Lung (tissue), 12 donors: ENCODE measurements around the gene STAB2. TPM values are rescaled to one million over a fixed set of nuclear protein-coding genes. Genes with fewer than 3 reads are reported as not detected.

Experiments used
- ATAC-seq: fragments of 200-7000 bp; cut with Tn5 transposase; one replicate; pipeline ENCODE4 v1.9.1; 2020; ENCODE audit warnings: moderate number of reproducible peaks; ENCODE audit not compliant: insufficient read depth, low FRiP score
- DNase-seq, 3 donors: peaks; one replicate each; pipeline ENCODE4 v3.0.0-alpha.2; 2013 to 2017
- H3K27ac ChIP-seq, 2 donors: one replicate each; pipeline ENCODE4 v1.5.1; 2013; ENCODE audit warnings: mild to moderate bottlenecking in 2 of 2, moderate library complexity in 2 of 2, control low read depth in 1 of 2, inconsistent platforms in 1 of 2, low read depth in 1 of 2, low read length in 1 of 2
- H3K27me3 ChIP-seq, 3 donors: one replicate each; pipeline ENCODE4 v1.5.1; 2013; ENCODE audit warnings: low read length in 2 of 3; ENCODE audit not compliant: control insufficient read depth in 3 of 3, insufficient read depth in 3 of 3
- H3K36me3 ChIP-seq, 4 donors: one replicate each; pipeline ENCODE4 v1.5.1; 2013; ENCODE audit warnings: low read length in 4 of 4, mild to moderate bottlenecking in 1 of 4, moderate library complexity in 1 of 4; ENCODE audit not compliant: control insufficient read depth in 4 of 4, insufficient read depth in 4 of 4
- H3K4me1 ChIP-seq, 5 donors: one replicate each; pipeline ENCODE4 v1.5.1; 2013; ENCODE audit warnings: low read length in 5 of 5, mild to moderate bottlenecking in 2 of 5, moderate library complexity in 1 of 5; ENCODE audit not compliant: control insufficient read depth in 5 of 5, insufficient read depth in 5 of 5
- H3K4me3 ChIP-seq: one replicate; pipeline ENCODE4 v1.5.1; 2013; ENCODE audit warnings: mild to moderate bottlenecking, control low read depth, moderate library complexity
- H3K9ac ChIP-seq, 2 donors: one replicate each; pipeline ENCODE4 v1.5.1; 2013; ENCODE audit warnings: low read length in 2 of 2, control low read depth in 1 of 2; ENCODE audit not compliant: insufficient read depth in 1 of 2
- H3K9me3 ChIP-seq, 4 donors: one replicate each; pipeline ENCODE4 v1.5.1; 2013; ENCODE audit warnings: low read length in 3 of 4, mild to moderate bottlenecking in 1 of 4, moderate library complexity in 1 of 4; ENCODE audit not compliant: control insufficient read depth in 4 of 4, insufficient read depth in 3 of 4
- CTCF ChIP-seq: IDR thresholded peaks from 2 replicates; pipeline ENCODE4 v1.5.1; 2012; ENCODE audit warnings: mild to moderate bottlenecking; ENCODE audit errors: control extremely low read depth, extremely low read depth
- WGBS, 2 donors: extraction: QIAGEN DNeasy Blood & Tissue Kit; methylation state at CpG; one replicate each; pipeline ENCODE4 v1.1.7; 2013; 5-methylcytosine and 5-hydroxymethylcytosine counted together
- polyA plus RNA-seq, 2 donors: library from polyadenylated mRNA; stranded (reverse); fragments of 200-250 nt; gene quantifications; one replicate each; pipeline ENCODE4 v1.2.1, GENCODE V29; 2013
- total RNA-seq, 2 donors: library from RNA; depleted of rRNA in 1 of 2; stranded (reverse); fragments of >200 nt in 1 of 2; gene quantifications; one replicate each; pipeline ENCODE4 v1.2.1, GENCODE V29; 2014 to 2021
- donor health status: control.
- donor health status: control.
- donor health status: Bipolar disorder and iron deficiency.
- donor health status: healthy.
- donor health status: DM: yes; HTN: yes; CAD: no.

STAB2 gene
- total and polyA plus RNA-seq, 4 donors, result 0.06 to 10.0 (median 0.43) TPM

- H3K27ac ChIP-seq, result no peak overlapping the region
- 92 to 94% methylated on average over 10 of the region's 10 CpGs for WGBS, 2 donors
- ATAC-seq, result no peak
- TF ChIP-seq CTCF, result no peak
- peaks cover 0 to 3% (median 0%) of the 10 kb centered on the region in 4 donors for H3K9me3 ChIP-seq
- no peaks in the 10 kb centered on the region for H3K27me3 ChIP-seq
- H3K9ac ChIP-seq, result no peak overlapping the region
- H3K4me1 ChIP-seq, result peaks cover 0 to 6% (median 0%) of the 10 kb centered on the region in 5 donors
- H3K4me3 ChIP-seq, result no peak overlapping the region
- no peak for DNase-seq
- peaks cover 0 to 14% (median 3%) of the 10 kb centered on the region in 4 donors for H3K36me3 ChIP-seq
Observed at GRCh38 chr12:103774977-103775560, 188.0 kb downstream of the STAB2 start.

DNA sequence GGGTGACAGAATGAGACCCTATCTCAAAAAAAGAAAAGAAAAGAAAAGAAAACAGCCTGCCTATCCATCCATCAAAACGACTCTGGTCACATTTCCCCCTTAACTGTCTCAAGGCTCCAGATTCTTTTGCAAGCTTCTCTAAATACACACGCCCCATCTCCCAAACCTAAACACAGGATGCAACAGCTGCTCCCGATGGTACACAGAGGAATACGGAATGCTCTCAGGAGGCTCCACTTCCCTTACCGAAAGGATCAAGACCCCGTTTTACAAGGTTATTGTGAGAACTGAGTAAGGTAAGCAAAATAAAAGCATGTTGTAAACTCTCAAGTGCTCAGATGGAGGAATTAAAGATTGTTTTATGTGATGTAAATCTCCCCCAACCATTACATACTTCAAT lies 191.7 kb downstream of the STAB2 start:
- peaks cover 0 to 14% (median 4%) of the 10 kb centered on the region in 4 donors for H3K36me3 ChIP-seq
- TF ChIP-seq CTCF, result no peak
- H3K9me3 ChIP-seq, result peaks cover 0 to 3% (median 0%) of the 10 kb centered on the region in 4 donors
- no peak overlapping the region for H3K27ac ChIP-seq
- no peak overlapping the region for H3K4me3 ChIP-seq
- no peaks in the 10 kb centered on the region for H3K27me3 ChIP-seq
- no peak overlapping the region for H3K9ac ChIP-seq
- no peak for DNase-seq
- peaks cover 0 to 4% (median 0%) of the 10 kb centered on the region in 5 donors for H3K4me1 ChIP-seq
- ATAC-seq, result no peak
- 64 to 78% methylated on average over 6 of the region's 6 CpGs for WGBS, 2 donors

DNA sequence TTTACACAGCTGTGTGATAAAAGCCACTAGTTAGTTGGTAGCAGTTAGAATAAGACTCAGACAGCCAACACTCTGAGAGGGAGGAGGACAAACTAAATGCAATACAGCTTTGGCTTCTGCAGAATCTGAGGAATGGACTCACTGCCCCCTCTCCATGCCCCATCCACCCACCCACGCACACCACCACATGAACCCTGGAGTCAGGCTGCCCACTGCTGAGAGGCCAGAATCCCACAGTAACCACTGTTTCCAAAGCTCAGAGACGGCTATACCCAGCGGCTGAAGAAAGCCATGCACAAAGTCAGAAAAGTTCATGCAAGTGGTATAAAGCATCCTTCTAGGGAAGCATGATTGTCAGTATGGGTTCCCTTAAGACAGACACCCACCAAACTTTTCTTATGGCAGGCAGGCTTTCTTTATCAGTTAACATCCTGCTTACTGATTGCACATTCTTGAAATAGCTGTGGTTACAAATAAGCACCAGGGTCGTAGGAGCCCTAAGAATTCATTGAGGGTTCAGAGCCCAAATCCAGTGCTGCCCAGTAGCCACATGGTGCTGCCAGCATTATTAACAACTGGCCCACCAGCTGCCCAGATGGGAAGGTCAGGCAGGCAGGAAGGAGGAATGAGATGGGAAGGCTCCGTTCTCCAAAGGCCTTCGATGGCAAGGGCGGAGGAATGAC lies 192.5 kb downstream of the STAB2 start:
- Histone ChIP-seq H3K27ac (no peak overlapping the region), H3K4me3 (no peak overlapping the region), H3K9ac (no peak overlapping the region), H3K4me1 (peaks cover 0 to 4% (median 0%) of the 10 kb centered on the region in 5 donors), H3K27me3 (no peaks in the 10 kb centered on the region), H3K36me3 (peaks cover 0 to 18% (median 5%) of the 10 kb centered on the region in 4 donors), H3K9me3 (peaks cover 0 to 3% (median 0%) of the 10 kb centered on the region in 4 donors)
- DNase-seq (no peak), ATAC-seq (no peak)
- no peak for TF ChIP-seq CTCF
- WGBS, 2 donors, result 83 to 94% methylated on average over 7 of the region's 7 CpGs
